WTC11 (cell line): ENCODE results near the gene SEBOX.

ENCODE experiments used
- ATF1 ChIP-seq: sonication (generic); formaldehyde crosslinking; IDR thresholded peaks from 2 replicates; pipeline ENCODE4 v1.8.1; 2023; ENCODE audit warnings: mild to moderate bottlenecking, moderate library complexity, missing genetic modification reagents
- ELF4 ChIP-seq: sonication (generic); formaldehyde crosslinking; IDR thresholded peaks from 2 replicates; pipeline ENCODE4 v1.8.1; 2022; ENCODE audit warnings: low read depth, mild to moderate bottlenecking, moderate library complexity, missing genetic modification reagents
- EMX1 ChIP-seq: fragments of 250-450 bp; sonication (Bioruptor Pico); IDR thresholded peaks from 2 replicates; pipeline ENCODE4 v1.8.0; 2021; ENCODE audit warnings: mild to moderate bottlenecking
- ESRRA ChIP-seq: sonication (generic); formaldehyde crosslinking; IDR thresholded peaks from 2 replicates; pipeline ENCODE4 v1.8.1; 2022; ENCODE audit warnings: mild to moderate bottlenecking, missing genetic modification reagents, borderline replicate concordance
- FOXK1 ChIP-seq: sonication (generic); formaldehyde crosslinking; IDR thresholded peaks from 2 replicates; pipeline ENCODE4 v1.8.0; 2022; ENCODE audit warnings: mild to moderate bottlenecking, moderate library complexity, missing genetic modification reagents
- FOXP1 ChIP-seq: sonication (generic); formaldehyde crosslinking; IDR thresholded peaks from 2 replicates; pipeline ENCODE4 v1.8.0; 2022; ENCODE audit warnings: missing genetic modification reagents, mild to moderate bottlenecking, moderate library complexity, borderline replicate concordance
- JUN ChIP-seq: sonication (generic); formaldehyde crosslinking; IDR thresholded peaks from 2 replicates; pipeline ENCODE4 v1.8.0; 2023; ENCODE audit warnings: mild to moderate bottlenecking, missing genetic modification reagents
- KAT7 ChIP-seq: sonication (generic); formaldehyde crosslinking; IDR thresholded peaks from 2 replicates; pipeline ENCODE4 v1.8.1; 2023; ENCODE audit warnings: missing genetic modification reagents, mild to moderate bottlenecking, borderline replicate concordance
- NFYB ChIP-seq: sonication (generic); formaldehyde crosslinking; conservative IDR thresholded peaks from 2 replicates; pipeline ENCODE4 v1.8.0; 2022; ENCODE audit warnings: low read depth, missing genetic modification reagents
- ZBTB21 ChIP-seq: sonication (generic); formaldehyde crosslinking; IDR thresholded peaks from 2 replicates; pipeline ENCODE4 v1.8.1; 2023; ENCODE audit warnings: mild to moderate bottlenecking, missing genetic modification reagents, borderline replicate concordance
- ZNF138 ChIP-seq: sonication (generic); formaldehyde crosslinking; conservative IDR thresholded peaks from 2 replicates; pipeline ENCODE4 v1.8.1; 2022; ENCODE audit warnings: mild to moderate bottlenecking, moderate library complexity, missing genetic modification reagents
- ZNF317 ChIP-seq: sonication (generic); formaldehyde crosslinking; IDR thresholded peaks from 2 replicates; pipeline ENCODE4 v1.8.1; 2023; ENCODE audit warnings: low read depth, mild to moderate bottlenecking, moderate library complexity, missing genetic modification reagents, borderline replicate concordance
- TF ChIP-seq, protein P1 (sequence below): fragments of 200-600 bp; IDR thresholded peaks from 2 replicates; pipeline ENCODE4 v1.8.0; 2022; ENCODE audit warnings: antibody characterized with exemption

GRCh38 chr17:28338056-28338768 lies 26.8 kb downstream of the SEBOX start:
- TF ChIP-seq, protein P1, sequence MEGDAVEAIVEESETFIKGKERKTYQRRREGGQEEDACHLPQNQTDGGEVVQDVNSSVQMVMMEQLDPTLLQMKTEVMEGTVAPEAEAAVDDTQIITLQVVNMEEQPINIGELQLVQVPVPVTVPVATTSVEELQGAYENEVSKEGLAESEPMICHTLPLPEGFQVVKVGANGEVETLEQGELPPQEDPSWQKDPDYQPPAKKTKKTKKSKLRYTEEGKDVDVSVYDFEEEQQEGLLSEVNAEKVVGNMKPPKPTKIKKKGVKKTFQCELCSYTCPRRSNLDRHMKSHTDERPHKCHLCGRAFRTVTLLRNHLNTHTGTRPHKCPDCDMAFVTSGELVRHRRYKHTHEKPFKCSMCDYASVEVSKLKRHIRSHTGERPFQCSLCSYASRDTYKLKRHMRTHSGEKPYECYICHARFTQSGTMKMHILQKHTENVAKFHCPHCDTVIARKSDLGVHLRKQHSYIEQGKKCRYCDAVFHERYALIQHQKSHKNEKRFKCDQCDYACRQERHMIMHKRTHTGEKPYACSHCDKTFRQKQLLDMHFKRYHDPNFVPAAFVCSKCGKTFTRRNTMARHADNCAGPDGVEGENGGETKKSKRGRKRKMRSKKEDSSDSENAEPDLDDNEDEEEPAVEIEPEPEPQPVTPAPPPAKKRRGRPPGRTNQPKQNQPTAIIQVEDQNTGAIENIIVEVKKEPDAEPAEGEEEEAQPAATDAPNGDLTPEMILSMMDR, result no peak
- TF ChIP-seq ZBTB21, result no peak
- TF ChIP-seq ELF4 (CRISPR knock-in tag), result no peak
- TF ChIP-seq ATF1 (CRISPR knock-in tag), result no peak
- TF ChIP-seq ZNF138 (CRISPR knock-in tag), result no peak
- no peak for TF ChIP-seq JUN (CRISPR knock-in tag)
- no peak for TF ChIP-seq EMX1
- no peak for TF ChIP-seq ESRRA (CRISPR knock-in tag)
- TF ChIP-seq FOXK1 (CRISPR knock-in tag), result no peak
- TF ChIP-seq ZNF317 (CRISPR knock-in tag), result no peak
- no peak for TF ChIP-seq FOXP1 (CRISPR knock-in tag)
- TF ChIP-seq NFYB (CRISPR knock-in tag), result no peak
- TF ChIP-seq KAT7 (CRISPR knock-in tag), result no peak
